Middle frontal gyrus (tissue), 1 donor: Measurements from ENCODE around the gene TM9SF3.

ENCODE experiments used
- DNase-seq: peaks from one replicate; pipeline ENCODE4 v3.0.0-alpha.2; 2015; ENCODE audit warnings: low spot score; ENCODE audit errors: extremely low spot score

The TM9SF3 gene

GRCh38 chr10:96473866-96474265 is 112.9 kb downstream of the TM9SF3 start:
- DNase-seq: no peak

- no peak for DNase-seq
Measured at GRCh38 chr10:96470116-96470743, 116.6 kb downstream of the TM9SF3 start.

- no peak for DNase-seq
Measured at GRCh38 chr10:96468845-96469244, 118.0 kb downstream of the TM9SF3 start.
